ACHN (cell line): ENCODE data around the gene PLXNC1.
A peak's percentile ranks its signal among the peaks of the same experiment; 100 is the strongest.

Experiments
- DNase-seq: peaks from one replicate; pipeline ENCODE4 v3.0.0-alpha.2; 2015
- in situ Hi-C: cut with HindIII; loops from 2 replicates; pipeline ENCODE4 v1.10.0; 2017; ENCODE audit warnings: low sequenced_read_pairs, low pct_ligation_motif_present, low pct_unique_long_range_greater_than_20kb

Gene PLXNC1

DNA sequence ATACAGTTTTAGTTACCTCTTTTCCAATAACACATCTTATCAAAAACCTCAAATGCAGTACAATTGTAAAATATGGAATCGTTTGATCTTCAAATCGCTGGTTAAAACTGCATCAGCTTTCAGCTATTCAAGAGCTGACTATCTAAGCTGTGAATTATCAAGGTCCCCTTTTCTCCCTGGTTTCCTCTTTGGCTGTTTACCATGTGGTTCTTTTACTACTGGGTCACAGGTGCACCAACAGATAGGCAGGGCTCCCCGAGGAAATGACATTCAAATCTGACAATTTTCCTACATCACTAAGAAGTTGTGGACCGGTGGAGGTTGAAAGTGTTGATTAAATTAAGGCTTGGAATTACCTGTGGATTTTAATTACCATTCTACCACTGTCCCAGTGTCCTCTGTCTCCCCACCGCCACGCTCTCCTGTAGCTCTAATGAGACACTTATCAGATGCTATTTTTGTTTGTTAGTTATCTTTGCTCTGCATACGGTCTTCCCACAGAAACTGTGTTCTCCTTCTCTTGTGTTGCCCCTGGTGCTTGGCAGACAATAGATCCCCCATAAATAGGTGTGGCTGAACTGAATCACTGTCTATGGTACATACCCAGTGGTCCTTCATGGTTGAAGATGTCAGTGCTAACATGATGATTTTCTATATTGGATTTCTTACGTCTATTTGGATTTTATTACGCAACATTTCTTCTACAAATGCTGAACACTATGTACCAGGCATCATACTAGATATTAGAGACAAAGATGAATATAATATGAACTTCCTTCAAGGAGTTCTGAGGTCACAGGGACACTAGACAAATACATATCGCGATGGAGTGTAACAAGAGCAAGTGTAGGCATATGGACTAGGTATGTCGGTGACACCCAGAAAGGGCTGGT, 20.9 kb upstream of the PLXNC1 start:
- DNase-seq = no peak
- in situ Hi-C loops = loop anchor here (25.0 kb wide), 1 partner anchor 410 kb away; no protein-coding TSS in a partner anchor

GRCh38 chr12:94128280-94128679, 20.1 kb upstream of the PLXNC1 start:
- in situ Hi-C loops = loop anchor here (25.0 kb wide), 1 partner anchor 409 kb away; no protein-coding TSS in a partner anchor
- no peak for DNase-seq

- peak; percentile 76 for DNase-seq
- in situ Hi-C loops = loop anchor here (25.0 kb wide), 1 partner anchor 403 kb away; no protein-coding TSS in a partner anchor
These were observed 14.2 kb upstream of the PLXNC1 start for GRCh38 chr12:94133964-94134795.

DNA sequence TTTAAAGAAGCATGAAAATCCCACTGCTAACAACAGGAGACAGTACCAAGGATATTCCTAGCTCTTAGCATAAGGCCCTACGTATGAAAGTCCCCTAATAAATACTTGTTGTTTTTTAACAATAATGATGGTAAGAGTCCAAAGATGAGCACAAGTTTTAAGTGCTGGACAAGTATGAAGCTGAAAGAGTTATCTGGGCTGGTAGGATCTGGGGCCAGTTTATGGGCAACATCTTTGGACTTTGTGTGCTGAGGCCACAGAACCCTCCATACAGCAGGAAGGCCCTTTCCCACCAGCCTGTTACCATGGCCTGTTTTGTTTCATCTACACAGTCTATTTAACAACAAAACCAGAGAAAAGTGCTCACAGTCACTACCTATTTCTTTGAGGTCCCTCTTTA, 12.5 kb upstream of the PLXNC1 start:
- no peak for DNase-seq
- in situ Hi-C loops = loop anchor here (25.0 kb wide), 1 partner anchor 401 kb away; no protein-coding TSS in a partner anchor

GRCh38 chr12:94139816-94140215, 8.6 kb upstream of the PLXNC1 start:
- no peak for DNase-seq
- in situ Hi-C loops = loop anchor here (25.0 kb wide), 1 partner anchor 397 kb away; no protein-coding TSS in a partner anchor

- peak; percentile 41 for DNase-seq
- in situ Hi-C loops = loop anchor here (25.0 kb wide), 1 partner anchor 397 kb away; no protein-coding TSS in a partner anchor
These were observed 7.8 kb upstream of the PLXNC1 start for GRCh38 chr12:94140556-94140955.

DNA sequence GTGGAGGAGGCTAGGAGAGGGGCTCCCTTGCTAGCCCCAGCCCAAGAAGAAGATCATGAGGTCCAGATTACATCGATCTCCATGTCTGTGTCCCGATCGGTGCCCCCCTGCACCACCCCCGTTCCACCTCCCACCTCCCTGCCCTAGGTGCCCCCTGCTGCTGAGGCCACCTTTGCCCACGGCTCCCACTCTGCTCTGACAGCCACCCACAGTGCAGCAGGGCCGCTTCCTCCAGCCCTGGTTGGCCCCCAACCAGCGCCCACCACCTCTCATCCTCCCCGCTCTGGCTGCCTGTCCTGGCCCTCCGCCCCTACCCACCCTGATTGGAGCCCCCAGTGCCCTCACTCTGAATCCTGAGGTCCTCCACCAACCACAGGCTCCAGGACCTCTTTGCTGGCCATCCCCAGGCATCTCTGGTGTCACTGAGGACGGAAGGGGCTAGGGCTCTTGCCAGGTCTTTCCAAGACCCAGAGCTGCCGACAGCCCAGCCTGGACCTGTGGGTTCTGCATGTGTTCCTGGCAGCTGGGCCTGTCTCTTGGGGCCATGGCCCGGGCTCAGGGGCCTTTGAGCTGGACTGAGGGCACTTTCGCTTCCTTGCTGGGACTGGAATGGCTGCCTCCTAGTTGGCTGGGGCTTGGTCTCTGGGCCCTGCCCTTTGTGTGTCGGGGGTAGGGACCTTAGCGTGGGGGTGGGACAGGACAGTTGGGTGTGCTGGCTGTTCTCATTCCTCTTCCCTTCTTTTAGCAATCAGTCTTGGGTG, 7.2 kb upstream of the PLXNC1 start:
- no peak for DNase-seq
- in situ Hi-C loops = loop anchor here (25.0 kb wide), 1 partner anchor 396 kb away; no protein-coding TSS in a partner anchor

DNA sequence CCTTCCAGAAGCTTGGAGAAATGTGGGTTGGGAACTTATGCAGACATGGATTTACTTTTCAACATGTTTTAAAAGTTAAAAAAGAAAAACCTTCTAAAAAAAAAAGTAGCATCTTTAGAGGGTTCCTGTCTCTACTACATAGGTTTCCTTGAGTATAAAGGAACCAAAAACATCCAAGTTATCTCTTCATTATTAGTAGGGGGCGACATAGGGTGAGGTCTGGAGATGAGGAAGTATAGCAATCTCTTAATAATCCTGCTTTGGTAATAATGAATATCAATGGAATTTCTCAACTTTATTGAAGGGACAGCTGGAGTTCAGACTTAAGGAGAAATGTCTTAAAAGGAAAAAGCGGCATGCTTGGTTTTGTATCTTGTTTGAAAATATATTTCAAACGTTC, 6.5 kb upstream of the PLXNC1 start:
- in situ Hi-C loops = loop anchor here (25.0 kb wide), 1 partner anchor 395 kb away; no protein-coding TSS in a partner anchor
- no peak for DNase-seq

DNA sequence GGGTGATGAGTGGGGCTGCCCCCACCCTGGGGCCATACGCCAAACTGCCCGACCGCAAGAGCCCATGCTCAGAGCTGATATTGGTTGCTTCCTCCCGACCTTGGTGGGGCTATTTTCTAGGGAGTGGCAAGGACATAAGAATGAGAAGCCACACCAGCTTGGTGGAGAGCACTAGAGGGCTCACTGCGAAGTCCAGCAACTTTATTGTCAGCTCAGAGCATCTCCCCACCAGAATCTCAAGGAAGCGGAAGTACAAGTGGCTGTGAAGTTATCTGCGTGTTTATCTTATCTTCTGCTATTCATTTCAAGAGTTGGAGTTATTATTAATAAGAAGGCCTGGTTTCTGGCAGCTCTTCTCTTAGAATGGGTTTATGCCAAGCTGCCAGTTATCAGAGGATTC, 4.9 kb upstream of the PLXNC1 start:
- in situ Hi-C loops = loop anchor here (25.0 kb wide), 1 partner anchor 394 kb away; no protein-coding TSS in a partner anchor
- DNase-seq = no peak

DNA sequence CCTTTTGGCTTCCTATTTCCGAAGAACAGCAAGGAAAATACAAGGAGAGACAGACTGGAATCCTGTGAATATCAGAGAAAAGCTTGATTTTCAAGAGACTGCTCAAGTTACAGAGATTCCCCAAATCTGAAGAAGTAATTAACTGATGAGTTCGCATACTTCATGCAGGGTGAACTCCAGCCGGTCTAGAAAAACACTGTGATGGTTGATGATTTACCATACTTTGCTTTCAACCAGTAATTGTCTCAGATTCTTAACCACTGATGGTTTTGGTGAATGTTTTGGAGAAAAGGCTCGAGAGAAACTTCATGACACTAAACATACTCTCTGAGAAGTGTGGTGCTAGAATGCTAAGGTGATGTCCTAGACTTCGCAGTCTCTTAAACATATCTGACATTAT, 4.4 kb upstream of the PLXNC1 start:
- DNase-seq = no peak
- in situ Hi-C loops = loop anchor here (25.0 kb wide), 1 partner anchor 393 kb away; no protein-coding TSS in a partner anchor

DNA sequence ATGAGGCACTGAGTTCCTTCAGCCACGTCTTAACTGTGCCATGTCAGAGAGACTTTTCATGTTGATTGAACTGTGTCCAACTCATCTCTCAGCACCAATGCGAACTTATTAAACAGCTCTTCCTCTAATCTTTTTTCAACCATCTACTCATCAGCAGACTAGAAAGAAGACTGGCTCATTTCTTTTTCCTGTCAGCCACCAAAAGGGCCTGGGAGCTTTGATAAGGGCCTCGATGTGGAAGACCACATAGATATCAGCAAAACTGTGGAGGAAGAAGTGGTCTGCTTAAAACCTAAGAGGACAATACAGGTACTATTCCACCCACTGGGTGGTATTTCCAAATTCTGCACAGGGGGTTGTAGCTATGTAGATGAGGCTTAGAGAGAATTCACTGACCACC, 3.6 kb upstream of the PLXNC1 start:
- in situ Hi-C loops = loop anchor here (25.0 kb wide), 1 partner anchor 393 kb away; no protein-coding TSS in a partner anchor
- DNase-seq = no peak

DNA sequence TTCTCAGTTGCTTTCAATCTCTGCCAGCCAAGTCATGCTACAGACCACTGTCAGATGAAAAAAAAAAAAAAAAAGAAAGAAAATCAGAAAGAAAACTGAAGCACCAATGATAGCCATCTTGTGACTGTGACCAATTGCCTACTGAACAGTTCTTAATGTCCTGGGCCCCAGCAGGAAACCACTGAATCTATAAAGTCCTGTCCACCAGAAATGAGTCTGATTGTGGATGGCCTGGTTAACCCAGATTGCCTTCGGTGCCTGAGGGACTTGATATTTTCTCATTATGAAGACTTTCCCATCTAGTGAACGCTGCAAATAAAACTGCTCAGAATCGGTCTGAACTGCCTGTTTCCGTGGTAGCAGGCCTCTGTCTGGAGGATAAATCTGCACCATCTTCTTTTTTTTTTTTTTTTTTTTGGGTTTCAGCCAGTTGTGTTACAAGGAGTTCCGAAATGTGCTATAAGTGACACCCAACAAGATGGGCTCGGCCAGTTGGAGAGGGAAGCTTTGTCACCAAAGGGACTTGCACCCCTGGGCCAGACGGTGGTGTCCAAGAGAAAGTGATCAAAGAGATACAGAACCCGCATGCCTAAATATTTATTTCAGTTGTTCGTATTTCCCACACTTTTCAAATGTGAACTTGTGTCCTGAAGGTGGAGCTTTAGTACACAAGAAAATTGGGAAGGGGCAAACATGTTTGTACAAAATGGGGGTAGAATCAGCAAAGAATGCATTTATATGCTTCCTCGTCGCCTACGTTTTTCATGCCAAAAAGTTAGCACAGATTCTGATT, 3.0 kb upstream of the PLXNC1 start:
- in situ Hi-C loops = loop anchor here (25.0 kb wide), 1 partner anchor 392 kb away; no protein-coding TSS in a partner anchor
- DNase-seq = peak; percentile 40

GRCh38 chr12:94146166-94146936, 2.0 kb upstream of the PLXNC1 start:
- in situ Hi-C loops = loop anchor here (25.0 kb wide), 1 partner anchor 391 kb away; no protein-coding TSS in a partner anchor
- DNase-seq = no peak

- in situ Hi-C loops = loop anchor here (25.0 kb wide), 1 partner anchor 390 kb away; no protein-coding TSS in a partner anchor
- DNase-seq = no peak
These were observed 888 bp upstream of the PLXNC1 start for GRCh38 chr12:94147387-94147990.

- in situ Hi-C loops = loop anchor here (25.0 kb wide), 1 partner anchor 389 kb away; no protein-coding TSS in a partner anchor
- DNase-seq = no peak
These were observed 352 bp downstream of the PLXNC1 start for GRCh38 chr12:94148739-94149118.
